PC-3 (cell line): ENCODE measurements around the gene LCAT. TPM values are rescaled to one million over a fixed set of nuclear protein-coding genes. Genes with fewer than 3 reads are reported as not detected.

Experiments
- ATAC-seq: fragments of 200-7000 bp; cut with Tn5 transposase; 2 replicates; pipeline ENCODE4 v1.9.1; 2020; ENCODE audit warnings: mild to moderate bottlenecking, moderate library complexity
- BruUV-seq: library from RNA; stranded (reverse); fragments of 400-500 nt; replicated peaks from 2 replicates; lab custom pipeline; 2021; lab: Mats Ljungman, UMichigan
- CTCF ChIA-PET: fragments of 300-600 bp; sonication (Branson Sonifier 250); formaldehyde crosslinking; loops from one replicate; lab custom pipeline; 2022; ENCODE audit warnings: antibody characterized with exemption; lab: Charles Lee
- POLR2A ChIA-PET: fragments of 300-600 bp; sonication (Branson Sonifier 250); formaldehyde crosslinking; loops from one replicate; lab custom pipeline; 2022; ENCODE audit warnings: antibody characterized with exemption; ENCODE audit not compliant: unreplicated experiment; lab: Charles Lee
- DNase-seq: peaks from one replicate; pipeline ENCODE4 v3.0.0-alpha.2; 2015
- H2AFZ ChIP-seq: fragments of 300-600 bp; sonication (generic); 2 replicates; pipeline ENCODE4 v1.6.0; 2016; ENCODE audit warnings: antibody characterized with exemption, low read length
- H3F3A ChIP-seq: fragments of 300-600 bp; sonication (generic); one replicate; pipeline ENCODE4 v1.6.0; 2017; ENCODE audit warnings: antibody characterized with exemption, low read length, control low read depth, mild to moderate bottlenecking; ENCODE audit not compliant: unreplicated experiment
- H3K27ac ChIP-seq: fragments of 300-600 bp; sonication (generic); 2 replicates; pipeline ENCODE4 v1.5.1; 2016; ENCODE audit warnings: mild to moderate bottlenecking, low read length
- H3K27me3 ChIP-seq: fragments of 300-600 bp; sonication (generic); 2 replicates; pipeline ENCODE4 v1.6.1; 2016; ENCODE audit warnings: low read length, mixed read lengths
- H3K36me3 ChIP-seq: fragments of 300-600 bp; sonication (generic); 2 replicates; pipeline ENCODE4 v1.6.1; 2016; ENCODE audit warnings: low read depth, mixed run types, low read length, mixed read lengths
- H3K4me1 ChIP-seq: fragments of 300-600 bp; sonication (generic); 2 replicates; pipeline ENCODE4 v1.5.1; 2016; ENCODE audit warnings: low read length; ENCODE audit not compliant: insufficient read depth
- H3K4me2 ChIP-seq: fragments of 300-600 bp; sonication (generic); 2 replicates; pipeline ENCODE4 v1.6.0; 2016; ENCODE audit warnings: low read length
- H3K4me3 ChIP-seq: fragments of 300-600 bp; sonication (generic); 2 replicates; pipeline ENCODE4 v1.5.1; 2016; ENCODE audit warnings: mild to moderate bottlenecking, low read length, mixed read lengths
- H3K79me2 ChIP-seq: fragments of 300-600 bp; sonication (generic); 2 replicates; pipeline ENCODE4 v1.6.1; 2017; ENCODE audit warnings: low read length, mixed read lengths
- H3K9ac ChIP-seq: fragments of 300-600 bp; sonication (generic); 2 replicates; pipeline ENCODE4 v1.6.0; 2016; ENCODE audit warnings: mild to moderate bottlenecking, low read length
- H3K9me2 ChIP-seq: fragments of 300-600 bp; sonication (generic); replicated peaks from 2 replicates; pipeline ENCODE4 v1.6.1; 2016; ENCODE audit warnings: mixed run types, low read length, mixed read lengths
- H3K9me3 ChIP-seq: fragments of 300-600 bp; sonication (generic); 2 replicates; pipeline ENCODE4 v1.6.1; 2016; ENCODE audit warnings: low read length, mixed read lengths
- H4K20me1 ChIP-seq: fragments of 300-600 bp; sonication (generic); 2 replicates; pipeline ENCODE4 v1.6.1; 2016; ENCODE audit warnings: low read length, mixed read lengths
- EZH2 ChIP-seq: fragments of 300-600 bp; sonication (generic); IDR thresholded peaks from one replicate; pipeline ENCODE4 v1.6.1; 2017; ENCODE audit warnings: antibody characterized with exemption, mild to moderate bottlenecking, low read length; ENCODE audit not compliant: unreplicated experiment
- EZH2phosphoT487 ChIP-seq: fragments of 300-600 bp; sonication (generic); IDR thresholded peaks from 2 replicates; pipeline ENCODE4 v1.6.1; 2018; ENCODE audit warnings: mild to moderate bottlenecking, antibody characterized with exemption, low read length, borderline replicate concordance
- intact Hi-C: fragments of 100-400 bp; cut with micrococcal nuclease; formaldehyde crosslinking; loops from 2 replicates; pipeline ENCODE4 v1.9.0; 2023
- total RNA-seq: library from RNA; depleted of rRNA; stranded (reverse); fragments of >200 nt; gene quantifications from 2 replicates; pipeline ENCODE4 v1.2.3, GENCODE V29; 2014
- TF ChIP-seq, protein P1 (sequence below): fragments of 300-600 bp; sonication (generic); conservative IDR thresholded peaks from 2 replicates; pipeline ENCODE4 v1.5.1; 2017; ENCODE audit warnings: antibody characterized with exemption, low read depth, mild to moderate bottlenecking, low read length

The LCAT gene
- total RNA-seq, 1 experiment from 2014 or later, result 3.2 TPM

DNA sequence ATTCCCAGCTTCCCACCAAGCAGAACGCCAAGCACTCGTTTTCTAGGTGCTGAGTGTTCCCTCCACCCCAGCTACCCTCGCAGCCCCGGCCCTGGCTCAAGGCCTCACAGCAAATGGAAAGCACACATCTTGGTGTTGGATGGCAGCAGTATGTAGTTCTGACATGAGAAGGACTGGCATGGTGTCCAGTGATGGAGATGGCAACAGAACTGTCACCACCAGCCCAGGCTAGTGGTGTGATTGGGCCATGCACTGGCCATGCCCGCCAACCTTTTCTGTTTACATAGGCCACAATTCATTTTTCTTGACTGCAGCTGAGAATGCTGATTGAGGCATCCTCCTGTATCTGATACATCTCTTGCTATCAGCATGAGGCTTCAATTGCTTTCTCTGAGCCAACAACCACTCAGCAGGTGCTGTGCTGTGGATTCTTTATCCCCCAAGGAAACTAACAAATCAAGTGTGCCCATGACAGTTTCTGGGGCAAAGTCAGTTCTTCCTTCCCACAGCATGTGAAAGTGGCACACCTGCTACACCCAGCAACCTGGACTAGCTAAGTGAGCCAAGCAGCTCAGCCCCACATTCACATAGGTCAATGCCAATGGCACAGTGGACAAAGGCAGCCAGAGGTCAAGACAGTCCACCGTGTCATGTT lies 20.7 kb upstream of the LCAT start:
- H3K27me3 ChIP-seq, result no peaks in the 10 kb centered on the region
- H2AFZ ChIP-seq, result no peak overlapping the region
- no peak overlapping the region for H3K9ac ChIP-seq
- H3K27ac ChIP-seq, result no peak overlapping the region
- no peaks in the 10 kb centered on the region for H3K9me2 ChIP-seq
- H3K9me3 ChIP-seq, result no peaks in the 10 kb centered on the region
- no peaks in the 10 kb centered on the region; the same call in 1 of the 2 replicates for H3K36me3 ChIP-seq
- intact Hi-C loops, result no loop called here
- no peak overlapping the region for H3K4me3 ChIP-seq
- H3F3A ChIP-seq, result no peaks in the 10 kb centered on the region
- H3K4me2 ChIP-seq, result no peak overlapping the region
- no peak for ATAC-seq
- ChIA-PET CTCF (no interaction called here), POLR2A (no interaction called here)
- H4K20me1 ChIP-seq, result no peaks in the 10 kb centered on the region
- TF ChIP-seq EZH2, result no peak
- TF ChIP-seq EZH2phosphoT487, result no peak
- TF ChIP-seq, protein P1, sequence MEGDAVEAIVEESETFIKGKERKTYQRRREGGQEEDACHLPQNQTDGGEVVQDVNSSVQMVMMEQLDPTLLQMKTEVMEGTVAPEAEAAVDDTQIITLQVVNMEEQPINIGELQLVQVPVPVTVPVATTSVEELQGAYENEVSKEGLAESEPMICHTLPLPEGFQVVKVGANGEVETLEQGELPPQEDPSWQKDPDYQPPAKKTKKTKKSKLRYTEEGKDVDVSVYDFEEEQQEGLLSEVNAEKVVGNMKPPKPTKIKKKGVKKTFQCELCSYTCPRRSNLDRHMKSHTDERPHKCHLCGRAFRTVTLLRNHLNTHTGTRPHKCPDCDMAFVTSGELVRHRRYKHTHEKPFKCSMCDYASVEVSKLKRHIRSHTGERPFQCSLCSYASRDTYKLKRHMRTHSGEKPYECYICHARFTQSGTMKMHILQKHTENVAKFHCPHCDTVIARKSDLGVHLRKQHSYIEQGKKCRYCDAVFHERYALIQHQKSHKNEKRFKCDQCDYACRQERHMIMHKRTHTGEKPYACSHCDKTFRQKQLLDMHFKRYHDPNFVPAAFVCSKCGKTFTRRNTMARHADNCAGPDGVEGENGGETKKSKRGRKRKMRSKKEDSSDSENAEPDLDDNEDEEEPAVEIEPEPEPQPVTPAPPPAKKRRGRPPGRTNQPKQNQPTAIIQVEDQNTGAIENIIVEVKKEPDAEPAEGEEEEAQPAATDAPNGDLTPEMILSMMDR, result no peak
- H3K4me1 ChIP-seq, result peaks cover 17% of the 10 kb centered on the region
- no TSS peak for BruUV-seq
- H3K79me2 ChIP-seq, result peaks cover 29% of the 10 kb centered on the region
- no peak for DNase-seq

DNA sequence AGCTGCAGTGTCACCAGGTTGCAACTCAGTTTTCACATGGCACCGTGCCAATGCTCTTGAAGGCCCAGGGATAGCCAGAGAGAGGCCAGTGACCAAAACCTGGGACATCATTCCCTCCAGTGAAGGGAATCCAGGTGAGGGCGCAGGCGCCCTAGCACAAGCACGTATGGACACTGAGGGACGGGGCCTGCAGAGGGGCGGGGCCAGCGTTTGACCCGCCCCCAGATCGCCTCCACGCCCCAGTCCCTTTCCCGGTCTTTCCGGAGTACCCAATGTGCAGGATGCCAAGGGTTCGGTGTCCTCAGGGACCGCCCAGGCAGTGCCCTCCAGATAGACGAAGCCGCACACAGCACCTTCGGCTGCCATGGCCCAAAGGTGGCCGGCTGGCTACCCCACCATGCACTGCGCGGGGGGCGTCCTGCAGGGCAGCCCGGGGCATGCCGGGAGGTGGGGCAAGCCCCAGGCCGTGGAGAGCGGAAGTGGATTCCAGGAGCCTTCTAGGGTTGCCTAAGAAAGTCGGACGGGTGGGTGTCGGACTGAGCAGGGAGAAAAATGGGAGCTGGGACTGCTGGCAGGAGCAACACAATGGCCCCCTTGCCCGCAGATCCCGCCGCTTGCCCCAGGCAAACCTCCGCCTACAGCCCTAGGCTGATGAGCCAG lies 19.9 kb upstream of the LCAT start:
- H2AFZ ChIP-seq, result no peak overlapping the region
- H3F3A ChIP-seq, result no peaks in the 10 kb centered on the region
- POLR2A ChIA-PET, result no interaction called here
- DNase-seq (no peak), ATAC-seq (no peak)
- H3K36me3 ChIP-seq, result no peaks in the 10 kb centered on the region; the same call in 1 of the 2 replicates
- no peak overlapping the region for H3K4me2 ChIP-seq
- no peaks in the 10 kb centered on the region for H4K20me1 ChIP-seq
- H3K27me3 ChIP-seq, result no peaks in the 10 kb centered on the region
- H3K4me1 ChIP-seq, result peaks cover 15% of the 10 kb centered on the region
- H3K4me3 ChIP-seq, result no peak overlapping the region
- no TSS peak for BruUV-seq
- H3K27ac ChIP-seq, result no peak overlapping the region
- intact Hi-C loops, result no loop called here
- H3K9me3 ChIP-seq, result no peaks in the 10 kb centered on the region
- peaks cover 29% of the 10 kb centered on the region for H3K79me2 ChIP-seq
- H3K9ac ChIP-seq, result no peak overlapping the region
- no peaks in the 10 kb centered on the region for H3K9me2 ChIP-seq
- no peak for TF ChIP-seq EZH2
- TF ChIP-seq EZH2phosphoT487, result no peak
- TF ChIP-seq, protein P1, result no peak
- CTCF ChIA-PET, result no interaction called here

DNA sequence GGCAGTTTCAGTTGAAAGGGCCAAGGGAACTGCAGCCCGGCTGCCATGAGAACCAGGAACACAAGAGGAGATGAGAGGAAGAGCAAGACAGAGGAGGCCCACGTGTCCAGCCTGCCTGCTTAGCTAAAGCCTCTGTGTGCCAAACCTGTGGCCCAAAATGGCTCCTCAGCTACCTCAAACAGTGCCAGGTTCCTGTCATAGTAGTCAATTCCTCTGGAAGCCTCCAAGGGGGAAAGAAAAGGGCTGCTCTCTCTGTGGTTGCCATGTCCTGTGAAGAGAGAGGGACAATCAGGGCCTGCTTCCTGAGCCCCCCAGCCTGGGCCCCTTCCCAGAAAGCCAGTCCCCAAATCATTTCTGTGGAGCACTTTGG lies 19.4 kb upstream of the LCAT start:
- Histone ChIP-seq H3K4me2 (no peak overlapping the region), H3K4me3 (no peak overlapping the region), H2AFZ (no peak overlapping the region), H3K27ac (no peak overlapping the region), H3K27me3 (no peaks in the 10 kb centered on the region), H3K36me3 (no peaks in the 10 kb centered on the region; the same call in 1 of the 2 replicates), H3K9ac (no peak overlapping the region), H3K9me2 (no peaks in the 10 kb centered on the region), H3K9me3 (no peaks in the 10 kb centered on the region), H3F3A (no peaks in the 10 kb centered on the region), H4K20me1 (no peaks in the 10 kb centered on the region), H3K4me1 (peaks cover 13% of the 10 kb centered on the region), H3K79me2 (peaks cover 29% of the 10 kb centered on the region)
- ChIA-PET POLR2A (no interaction called here), CTCF (no interaction called here)
- no TSS peak for BruUV-seq
- ATAC-seq (no peak), DNase-seq (no peak)
- TF ChIP-seq, protein P1, result no peak
- TF ChIP-seq EZH2phosphoT487, result no peak
- no peak for TF ChIP-seq EZH2
- intact Hi-C loops, result no loop called here
